Measurements from ENCODE around the gene ABL1.

- TF ChIP-seq CTCF (IDR thresholded peaks at IDR 0.05) (no peak), POLR2AphosphoS5 (IDR thresholded peaks at IDR 0.05) (no peak), EP300 (IDR thresholded peaks at IDR 0.05) (no peak)
These were observed 37.0 kb downstream of the ABL1 start for GRCh38 chr9:130872093-130872492.

Measured in suprapubic skin (tissue), 4 donors.